Lung (tissue), 12 donors: ENCODE measurements around the gene ENKUR. TPM values are rescaled to one million over a fixed set of nuclear protein-coding genes. Genes with fewer than 3 reads are reported as not detected.

Source experiments
- ATAC-seq: fragments of 200-7000 bp; cut with Tn5 transposase; one replicate; pipeline ENCODE4 v1.9.1; 2020; ENCODE audit warnings: moderate number of reproducible peaks; ENCODE audit not compliant: insufficient read depth, low FRiP score
- DNase-seq, 3 donors: peaks; one replicate each; pipeline ENCODE4 v3.0.0-alpha.2; 2013 to 2017
- H3K27ac ChIP-seq, 2 donors: one replicate each; pipeline ENCODE4 v1.5.1; 2013; ENCODE audit warnings: mild to moderate bottlenecking in 2 of 2, moderate library complexity in 2 of 2, control low read depth in 1 of 2, inconsistent platforms in 1 of 2, low read depth in 1 of 2, low read length in 1 of 2
- H3K27me3 ChIP-seq, 3 donors: one replicate each; pipeline ENCODE4 v1.5.1; 2013; ENCODE audit warnings: low read length in 2 of 3; ENCODE audit not compliant: control insufficient read depth in 3 of 3, insufficient read depth in 3 of 3
- H3K36me3 ChIP-seq, 4 donors: one replicate each; pipeline ENCODE4 v1.5.1; 2013; ENCODE audit warnings: low read length in 4 of 4, mild to moderate bottlenecking in 1 of 4, moderate library complexity in 1 of 4; ENCODE audit not compliant: control insufficient read depth in 4 of 4, insufficient read depth in 4 of 4
- H3K4me1 ChIP-seq, 5 donors: one replicate each; pipeline ENCODE4 v1.5.1; 2013; ENCODE audit warnings: low read length in 5 of 5, mild to moderate bottlenecking in 2 of 5, moderate library complexity in 1 of 5; ENCODE audit not compliant: control insufficient read depth in 5 of 5, insufficient read depth in 5 of 5
- H3K4me3 ChIP-seq: one replicate; pipeline ENCODE4 v1.5.1; 2013; ENCODE audit warnings: mild to moderate bottlenecking, control low read depth, moderate library complexity
- H3K9ac ChIP-seq, 2 donors: one replicate each; pipeline ENCODE4 v1.5.1; 2013; ENCODE audit warnings: low read length in 2 of 2, control low read depth in 1 of 2; ENCODE audit not compliant: insufficient read depth in 1 of 2
- H3K9me3 ChIP-seq, 4 donors: one replicate each; pipeline ENCODE4 v1.5.1; 2013; ENCODE audit warnings: low read length in 3 of 4, mild to moderate bottlenecking in 1 of 4, moderate library complexity in 1 of 4; ENCODE audit not compliant: control insufficient read depth in 4 of 4, insufficient read depth in 3 of 4
- WGBS, 2 donors: extraction: QIAGEN DNeasy Blood & Tissue Kit; methylation state at CpG; one replicate each; pipeline ENCODE4 v1.1.7; 2013; 5-methylcytosine and 5-hydroxymethylcytosine counted together
- polyA plus RNA-seq, 2 donors: library from polyadenylated mRNA; stranded (reverse); fragments of 200-250 nt; gene quantifications; one replicate each; pipeline ENCODE4 v1.2.1, GENCODE V29; 2013
- total RNA-seq, 2 donors: library from RNA; depleted of rRNA in 1 of 2; stranded (reverse); fragments of >200 nt in 1 of 2; gene quantifications; one replicate each; pipeline ENCODE4 v1.2.1, GENCODE V29; 2014 to 2021
- TF ChIP-seq, protein P1 (sequence below): IDR thresholded peaks from 2 replicates; pipeline ENCODE4 v1.5.1; 2012; ENCODE audit warnings: mild to moderate bottlenecking; ENCODE audit errors: control extremely low read depth, extremely low read depth
- donor health status: control.
- donor health status: control.
- donor health status: Bipolar disorder and iron deficiency.
- donor health status: healthy.
- donor health status: DM: yes; HTN: yes; CAD: no.

The ENKUR gene
- total and polyA plus RNA-seq, 4 donors = 9.9 to 17.8 (median 12.8) TPM

DNA sequence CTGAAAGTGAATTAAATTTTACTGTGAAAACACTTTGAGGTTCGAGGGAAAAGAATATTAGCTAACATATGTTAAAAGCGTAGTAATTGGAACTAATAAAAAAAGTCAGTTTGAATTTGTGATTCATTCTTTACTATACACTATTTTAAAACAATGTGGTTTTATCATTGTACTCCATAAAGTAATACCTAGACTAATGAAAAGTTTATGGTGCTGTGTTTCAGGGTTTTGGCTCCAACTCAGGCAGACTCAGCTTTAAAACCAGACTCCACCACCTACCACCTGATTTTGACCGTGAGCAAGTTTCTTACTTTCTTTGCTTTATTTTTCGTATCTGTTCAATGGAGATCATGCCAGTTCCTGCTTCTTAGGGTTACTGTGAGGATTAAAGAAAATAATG lies 54.4 kb downstream of the ENKUR start:
- no peak overlapping the region for H3K27ac ChIP-seq
- no peaks in the 10 kb centered on the region for H3K9me3 ChIP-seq
- no peaks in the 10 kb centered on the region for H3K27me3 ChIP-seq
- H3K4me3 ChIP-seq = no peak overlapping the region
- peaks cover 0 to 39% (median 5%) of the 10 kb centered on the region in 5 donors for H3K4me1 ChIP-seq
- no peak for ATAC-seq
- no peaks in the 10 kb centered on the region for H3K36me3 ChIP-seq
- 89 to 95% methylated on average over 4 of the region's 4 CpGs for WGBS, 2 donors
- TF ChIP-seq, protein P1, sequence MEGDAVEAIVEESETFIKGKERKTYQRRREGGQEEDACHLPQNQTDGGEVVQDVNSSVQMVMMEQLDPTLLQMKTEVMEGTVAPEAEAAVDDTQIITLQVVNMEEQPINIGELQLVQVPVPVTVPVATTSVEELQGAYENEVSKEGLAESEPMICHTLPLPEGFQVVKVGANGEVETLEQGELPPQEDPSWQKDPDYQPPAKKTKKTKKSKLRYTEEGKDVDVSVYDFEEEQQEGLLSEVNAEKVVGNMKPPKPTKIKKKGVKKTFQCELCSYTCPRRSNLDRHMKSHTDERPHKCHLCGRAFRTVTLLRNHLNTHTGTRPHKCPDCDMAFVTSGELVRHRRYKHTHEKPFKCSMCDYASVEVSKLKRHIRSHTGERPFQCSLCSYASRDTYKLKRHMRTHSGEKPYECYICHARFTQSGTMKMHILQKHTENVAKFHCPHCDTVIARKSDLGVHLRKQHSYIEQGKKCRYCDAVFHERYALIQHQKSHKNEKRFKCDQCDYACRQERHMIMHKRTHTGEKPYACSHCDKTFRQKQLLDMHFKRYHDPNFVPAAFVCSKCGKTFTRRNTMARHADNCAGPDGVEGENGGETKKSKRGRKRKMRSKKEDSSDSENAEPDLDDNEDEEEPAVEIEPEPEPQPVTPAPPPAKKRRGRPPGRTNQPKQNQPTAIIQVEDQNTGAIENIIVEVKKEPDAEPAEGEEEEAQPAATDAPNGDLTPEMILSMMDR = no peak
- no peak overlapping the region for H3K9ac ChIP-seq
- DNase-seq = no peak

DNA sequence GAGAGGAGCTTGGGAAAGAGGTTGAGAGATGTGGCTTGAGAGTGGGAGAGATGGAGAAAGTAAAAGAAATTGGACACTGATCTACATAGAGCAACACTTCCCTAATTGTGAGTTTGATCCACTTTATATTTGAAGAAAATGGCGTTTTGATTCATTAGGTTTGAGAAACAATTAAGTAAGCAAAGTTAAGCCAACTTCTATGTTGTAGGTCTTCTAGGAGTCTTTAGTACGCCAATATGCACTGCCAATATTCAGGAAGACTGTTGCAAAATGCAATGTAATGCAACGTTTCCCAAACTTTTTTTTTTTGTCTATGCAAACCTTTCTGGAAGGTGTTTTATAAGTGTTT lies 56.6 kb downstream of the ENKUR start:
- ATAC-seq (no peak), DNase-seq (peak in 2 of 3 donors; percentile 80 to 86)
- Histone ChIP-seq H3K27me3 (no peaks in the 10 kb centered on the region), H3K4me1 (peaks cover 0 to 40% (median 5%) of the 10 kb centered on the region in 5 donors), H3K9ac (no peak overlapping the region), H3K27ac (peak overlapping the region; percentile 40 to 42), H3K4me3 (no peak overlapping the region), H3K36me3 (no peaks in the 10 kb centered on the region), H3K9me3 (no peaks in the 10 kb centered on the region)
- WGBS, 2 donors = 59 to 61% methylated on average over 3 of the region's 3 CpGs
- TF ChIP-seq, protein P1 = no peak

DNA sequence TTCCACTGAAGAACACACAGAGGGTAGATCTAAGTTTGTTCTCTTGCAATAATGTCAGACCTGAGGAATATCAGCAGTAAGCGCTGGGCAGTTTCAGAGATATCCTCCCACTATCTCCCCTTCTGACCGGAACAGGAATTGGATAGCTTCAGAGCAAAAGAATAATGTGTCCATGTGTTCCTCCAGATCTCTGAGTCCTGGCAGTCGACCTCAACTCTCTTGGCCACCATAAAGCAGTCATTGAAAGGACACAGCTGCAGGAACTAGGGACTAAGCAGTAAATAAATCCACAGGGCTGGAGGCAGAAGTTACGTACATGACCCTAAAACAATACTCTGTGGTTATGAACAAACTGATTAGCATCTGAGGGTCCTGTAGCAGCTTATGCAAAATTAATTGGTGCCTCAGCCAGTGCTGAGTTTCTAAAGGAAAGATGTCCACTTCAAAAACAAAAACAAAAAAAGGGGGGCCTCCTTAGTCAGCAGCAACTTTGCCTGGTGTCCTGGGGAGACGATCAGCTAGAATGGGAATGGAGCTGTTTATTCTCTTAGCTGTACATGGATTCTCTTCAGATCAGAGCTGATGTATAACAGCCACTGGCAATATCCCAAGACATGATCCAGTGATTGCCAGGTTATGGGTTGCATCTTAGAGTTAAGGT lies 57.1 kb downstream of the ENKUR start:
- peak; percentile 56 for ATAC-seq
- peaks cover 0 to 45% (median 5%) of the 10 kb centered on the region in 5 donors for H3K4me1 ChIP-seq
- H3K36me3 ChIP-seq = no peaks in the 10 kb centered on the region
- no peak overlapping the region for H3K4me3 ChIP-seq
- H3K27me3 ChIP-seq = no peaks in the 10 kb centered on the region
- 65 to 73% methylated on average over 5 of the region's 5 CpGs for WGBS, 2 donors
- H3K27ac ChIP-seq = peak overlapping the region; percentile 40 to 53
- TF ChIP-seq, protein P1 = no peak
- peak; percentile 89 to 99 (median 98) for DNase-seq
- H3K9me3 ChIP-seq = no peaks in the 10 kb centered on the region
- H3K9ac ChIP-seq = peak overlapping the region in 1 of 2 donors; percentile 64
